MM.1S (cell line): ENCODE results near the gene SFRP2.

ENCODE experiments used
- DNase-seq: peaks from one replicate; pipeline ENCODE4 v3.0.0-alpha.2; 2015
- H2AFZ ChIP-seq: fragments of 300-600 bp; sonication (generic); 2 replicates; pipeline ENCODE4 v1.6.0; 2016; ENCODE audit warnings: antibody characterized with exemption, low read length
- H3F3A ChIP-seq: fragments of 300-600 bp; sonication (generic); 2 replicates; pipeline ENCODE4 v1.6.1; 2016; ENCODE audit warnings: mild to moderate bottlenecking, antibody characterized with exemption, low read length, moderate library complexity, mixed read lengths; ENCODE audit not compliant: insufficient read depth
- H3K27ac ChIP-seq: fragments of 300-600 bp; sonication (generic); 2 replicates; pipeline ENCODE4 v1.5.1; 2016; ENCODE audit warnings: mild to moderate bottlenecking, low read length
- H3K27me3 ChIP-seq: fragments of 300-600 bp; sonication (generic); replicated peaks from 2 replicates; pipeline ENCODE4 v1.6.0; 2016; ENCODE audit warnings: low read length; ENCODE audit not compliant: insufficient read depth
- H3K36me3 ChIP-seq: fragments of 300-600 bp; sonication (generic); replicated peaks from 2 replicates; pipeline ENCODE4 v1.6.1; 2016; ENCODE audit warnings: mild to moderate bottlenecking, low read length, mixed read lengths; ENCODE audit not compliant: insufficient read depth
- H3K4me1 ChIP-seq: fragments of 300-600 bp; sonication (generic); 2 replicates; pipeline ENCODE4 v1.6.1; 2016; ENCODE audit warnings: low read length, mixed read lengths
- H3K4me2 ChIP-seq: fragments of 300-600 bp; sonication (generic); 2 replicates; pipeline ENCODE4 v1.6.0; 2016; ENCODE audit warnings: low read depth, low read length
- H3K4me3 ChIP-seq: fragments of 300-600 bp; sonication (generic); 2 replicates; pipeline ENCODE4 v1.5.1; 2016; ENCODE audit warnings: low read length, mixed read lengths
- H3K79me2 ChIP-seq: fragments of 300-600 bp; sonication (generic); 2 replicates; pipeline ENCODE4 v1.6.1; 2016; ENCODE audit warnings: mixed run types, low read length, mixed read lengths
- H3K9ac ChIP-seq: fragments of 300-600 bp; sonication (generic); 2 replicates; pipeline ENCODE4 v1.6.1; 2016; ENCODE audit warnings: low read length, mixed read lengths
- H3K9me2 ChIP-seq: fragments of 300-600 bp; sonication (generic); replicated peaks from 2 replicates; pipeline ENCODE4 v1.6.1; 2016; ENCODE audit warnings: mild to moderate bottlenecking, low read length, mixed read lengths; ENCODE audit not compliant: insufficient read depth
- H3K9me3 ChIP-seq: fragments of 300-600 bp; sonication (generic); replicated peaks from 2 replicates; pipeline ENCODE4 v1.6.1; 2016; ENCODE audit warnings: mild to moderate bottlenecking, low read length, mixed read lengths; ENCODE audit not compliant: insufficient read depth
- H4K20me1 ChIP-seq: fragments of 300-600 bp; sonication (generic); 2 replicates; pipeline ENCODE4 v1.6.1; 2016; ENCODE audit warnings: mild to moderate bottlenecking, low read length, moderate library complexity, mixed read lengths; ENCODE audit not compliant: insufficient read depth
- CTCF ChIP-seq: fragments of 300-600 bp; sonication (generic); IDR thresholded peaks from 2 replicates; pipeline ENCODE4 v1.5.1; 2016; ENCODE audit warnings: antibody characterized with exemption, low read length, mixed read lengths
- EZH2 ChIP-seq: fragments of 300-600 bp; sonication (generic); optimal IDR thresholded peaks from 2 replicates; pipeline ENCODE3; 2017; ENCODE audit warnings: low read depth, mild to moderate bottlenecking, antibody characterized with exemption, low read length, mixed read lengths
- EZH2phosphoT487 ChIP-seq: fragments of 300-600 bp; sonication (generic); IDR thresholded peaks from 2 replicates; pipeline ENCODE4 v1.6.1; 2018; ENCODE audit warnings: antibody characterized with exemption, low read length

The SFRP2 gene

DNA sequence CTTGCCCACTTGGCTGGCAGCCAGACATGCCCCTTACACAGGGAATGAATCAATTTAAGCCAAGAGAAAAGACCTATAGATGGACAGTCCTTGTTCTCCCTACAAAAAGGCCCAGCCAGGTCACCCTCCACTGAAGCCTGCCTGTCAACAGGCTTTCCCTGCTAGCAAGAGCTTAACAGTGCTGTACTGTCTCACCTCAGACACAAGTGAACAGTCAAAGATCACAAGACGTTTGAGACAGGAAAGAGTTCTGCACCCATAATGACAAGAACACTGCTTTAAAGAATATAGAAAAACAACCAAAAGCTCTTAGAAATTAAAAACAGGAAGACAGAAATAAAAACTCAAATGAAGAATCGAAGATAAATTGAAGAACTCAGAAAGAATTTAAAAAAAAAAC lies 33.7 kb downstream of the SFRP2 start:
- H4K20me1 ChIP-seq: no peaks in the 10 kb centered on the region
- H3K27ac ChIP-seq: no peak overlapping the region
- H3F3A ChIP-seq: no peaks in the 10 kb centered on the region
- no peaks in the 10 kb centered on the region for H3K9me3 ChIP-seq
- H2AFZ ChIP-seq: no peak overlapping the region
- TF ChIP-seq CTCF (no peak), EZH2phosphoT487 (no peak), EZH2 (no peak)
- no peaks in the 10 kb centered on the region for H3K4me1 ChIP-seq
- no peak overlapping the region for H3K4me3 ChIP-seq
- no peaks in the 10 kb centered on the region for H3K27me3 ChIP-seq
- no peaks in the 10 kb centered on the region for H3K79me2 ChIP-seq
- no peaks in the 10 kb centered on the region for H3K9me2 ChIP-seq
- H3K9ac ChIP-seq: no peak overlapping the region
- DNase-seq: no peak
- no peak overlapping the region for H3K4me2 ChIP-seq
- H3K36me3 ChIP-seq: no peaks in the 10 kb centered on the region

DNA sequence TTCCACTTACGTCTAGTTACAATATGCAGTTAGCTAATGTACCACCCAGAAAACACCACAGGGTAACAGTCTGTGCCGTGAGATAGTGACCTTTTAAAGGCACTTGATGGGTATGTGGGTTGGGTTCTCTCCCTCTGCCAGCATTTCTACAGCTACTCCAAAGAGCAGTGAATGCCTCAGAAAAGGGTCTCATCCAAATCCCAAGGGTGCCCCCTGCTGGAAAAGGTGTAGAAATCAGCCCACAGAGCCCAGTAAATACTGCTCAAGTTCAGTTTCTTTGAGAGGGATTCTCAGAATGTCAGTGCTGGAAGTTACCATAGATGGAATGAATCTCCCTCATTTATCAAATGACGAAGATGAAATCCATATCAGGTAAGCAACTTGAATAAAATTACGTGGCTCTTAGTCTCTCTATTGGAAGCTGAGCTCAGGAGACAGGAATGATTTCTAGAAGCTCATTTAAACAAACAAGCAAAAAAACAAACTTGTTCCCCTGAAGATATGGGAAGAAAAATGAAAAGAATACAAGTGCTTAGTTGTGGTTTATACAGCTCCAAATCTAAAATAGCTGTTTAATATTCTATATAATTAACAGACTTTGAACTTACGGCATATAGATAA lies 38.6 kb downstream of the SFRP2 start:
- Histone ChIP-seq H4K20me1 (no peaks in the 10 kb centered on the region), H3K4me2 (no peak overlapping the region), H3K79me2 (no peaks in the 10 kb centered on the region), H3K9me2 (no peaks in the 10 kb centered on the region), H3K4me1 (no peaks in the 10 kb centered on the region), H3K9me3 (no peaks in the 10 kb centered on the region), H3F3A (no peaks in the 10 kb centered on the region), H3K4me3 (no peak overlapping the region), H3K27me3 (no peaks in the 10 kb centered on the region), H3K36me3 (no peaks in the 10 kb centered on the region), H2AFZ (no peak overlapping the region), H3K27ac (no peak overlapping the region), H3K9ac (no peak overlapping the region)
- TF ChIP-seq CTCF (peak; percentile 81), EZH2 (no peak)
- peak; percentile 71 for DNase-seq

GRCh38 chr4:153748378-153748777 lies 40.5 kb downstream of the SFRP2 start:
- H3K4me2 ChIP-seq: no peak overlapping the region
- H3K4me3 ChIP-seq: no peak overlapping the region
- no peaks in the 10 kb centered on the region for H4K20me1 ChIP-seq
- H3K27ac ChIP-seq: no peak overlapping the region
- no peaks in the 10 kb centered on the region for H3K79me2 ChIP-seq
- H3K27me3 ChIP-seq: no peaks in the 10 kb centered on the region
- no peaks in the 10 kb centered on the region for H3K9me2 ChIP-seq
- H3K36me3 ChIP-seq: no peaks in the 10 kb centered on the region
- DNase-seq: no peak
- no peaks in the 10 kb centered on the region for H3K4me1 ChIP-seq
- H3K9ac ChIP-seq: no peak overlapping the region
- no peaks in the 10 kb centered on the region for H3K9me3 ChIP-seq
- no peak overlapping the region for H2AFZ ChIP-seq
- no peaks in the 10 kb centered on the region for H3F3A ChIP-seq
- TF ChIP-seq CTCF (no peak), EZH2phosphoT487 (no peak)
